Kidney (tissue), 14 donors: Measurements from ENCODE around the gene LRRC47. TPM values are rescaled to one million over a fixed set of nuclear protein-coding genes. Genes with fewer than 3 reads are reported as not detected.

Source experiments
- DNase-seq, 5 donors: peaks; one replicate each; pipeline ENCODE4 v3.0.0-alpha.2; 2013 to 2020
- FAIRE-seq: peaks from 2 replicates; lab custom pipeline; 2012; peaks lifted over from hg19 to GRCh38; lab: Jason Lieb, UNC
- H3K27ac ChIP-seq, 2 donors: one replicate each; pipeline ENCODE4 v1.7.0; 2013; ENCODE audit warnings: low read depth in 2 of 2, low read length in 2 of 2, inconsistent platforms in 1 of 2
- H3K27me3 ChIP-seq: one replicate; pipeline ENCODE4 v1.7.1; 2013; ENCODE audit warnings: low read length, inconsistent platforms; ENCODE audit not compliant: control insufficient read depth, insufficient read depth
- H3K36me3 ChIP-seq, 3 donors: one replicate each; pipeline versions ENCODE4 v1.7.0 to v1.7.1; 2013; ENCODE audit warnings: low read length in 3 of 3, control low read depth in 1 of 3, inconsistent platforms in 1 of 3; ENCODE audit not compliant: insufficient read depth in 3 of 3, control insufficient read depth in 2 of 3
- H3K4me1 ChIP-seq, 3 donors: one replicate each; pipeline versions ENCODE4 v1.7.0 to v1.7.1; 2013; ENCODE audit warnings: low read length in 3 of 3, inconsistent platforms in 1 of 3, low read depth in 1 of 3; ENCODE audit not compliant: control insufficient read depth in 2 of 3, insufficient read depth in 2 of 3
- H3K4me3 ChIP-seq, 3 donors: one replicate each; pipeline versions ENCODE4 v1.7.0 to v1.8.1; 2013; ENCODE audit warnings: low read length in 3 of 3, control low read depth in 1 of 3, inconsistent platforms in 1 of 3
- H3K9ac ChIP-seq, 3 donors: one replicate each; pipeline versions ENCODE4 v1.7.0 to v1.7.1; 2013; ENCODE audit warnings: low read length in 3 of 3, control low read depth in 1 of 3, inconsistent platforms in 1 of 3
- H3K9me3 ChIP-seq, 3 donors: one replicate each; pipeline versions ENCODE4 v1.7.0 to v1.7.1; 2013; ENCODE audit warnings: low read length in 3 of 3, control low read depth in 1 of 3, inconsistent platforms in 1 of 3; ENCODE audit not compliant: control insufficient read depth in 2 of 3, insufficient read depth in 1 of 3
- CTCF ChIP-seq: IDR thresholded peaks from 3 replicates; pipeline ENCODE4 v1.5.1; 2012; ENCODE audit warnings: mild to moderate bottlenecking, moderate library complexity, borderline replicate concordance; ENCODE audit not compliant: insufficient read depth; ENCODE audit errors: extremely low read depth
- intact Hi-C: fragments of 100-400 bp; cut with DNase I; formaldehyde crosslinking; loops from one replicate; pipeline ENCODE4 v1.11.1; 2022
- polyA plus RNA-seq: library from polyadenylated mRNA; stranded (reverse); fragments of 350-450 nt; fragmentation: Illumina TruSeq; extraction: RNeasy Lipid Tissue Mini Kit (QIAGEN cat#74804); gene quantifications from one replicate; pipeline ENCODE4 v1.2.3, GENCODE V29; 2014; ENCODE audit warnings: low read depth, low replicate concordance; ENCODE audit not compliant: insufficient read depth
- total RNA-seq: library from RNA; stranded (reverse); fragmentation: NEBNext Ultra II Directional; extraction: Animal tissue kit (Norgen Biotek cat#: 25700); gene quantifications from one replicate; pipeline ENCODE4 v1.2.1, GENCODE V29; 2021
- donor health status: control.
- donor health status: control.
- donor health status: control.
- donor health status: control.
- donor health status: control.
- donor health status: DM: yes; HTN: yes; CAD: no.
- donor health status: Normal renal cell carcinoma (clear cell type).

LRRC47 gene
- total and polyA plus RNA-seq, 2 donors from 2014 or later = 28.8 to 42.4 TPM

- Histone ChIP-seq H3K36me3 (peaks cover under 1 to 7% (median 1%) of the 10 kb centered on the region in 3 donors), H3K4me3 (no peak overlapping the region), H3K9ac (no peak overlapping the region), H3K4me1 (peaks cover 0 to 10% (median 0%) of the 10 kb centered on the region in 3 donors), H3K27ac (no peak overlapping the region), H3K9me3 (no peaks in the 10 kb centered on the region), H3K27me3 (no peaks in the 10 kb centered on the region)
- intact Hi-C loops = no loop called here
- DNase-seq (peak in 1 of 5 donors; percentile 30), FAIRE-seq (no peak)
- TF ChIP-seq CTCF = no peak
Measured at GRCh38 chr1:3745071-3745470, 51.2 kb downstream of the LRRC47 start.

- no peak for TF ChIP-seq CTCF
Measured at GRCh38 chr1:3744646-3745045, 51.7 kb downstream of the LRRC47 start.

GRCh38 chr1:3743826-3744225 is 52.5 kb downstream of the LRRC47 start:
- Histone ChIP-seq H3K9me3 (no peaks in the 10 kb centered on the region), H3K9ac (no peak overlapping the region), H3K27me3 (no peaks in the 10 kb centered on the region), H3K27ac (no peak overlapping the region), H3K4me1 (peaks cover 0 to 10% (median 0%) of the 10 kb centered on the region in 3 donors), H3K4me3 (no peak overlapping the region), H3K36me3 (peaks cover 4 to 13% (median 7%) of the 10 kb centered on the region in 3 donors)
- FAIRE-seq = no peak
- intact Hi-C loops = no loop called here
- TF ChIP-seq CTCF = no peak
- DNase-seq = no peak

More at GRCh38 chr1:3744646-3745045, 51.7 kb downstream of the LRRC47 start:
- intact Hi-C loops = no loop called here
- DNase-seq (peak in 2 of 5 donors; percentile 28 to 50), FAIRE-seq (no peak)
- no peaks in the 10 kb centered on the region for H3K9me3 ChIP-seq
- peaks cover 4 to 7% (median 5%) of the 10 kb centered on the region in 3 donors for H3K36me3 ChIP-seq
- H3K4me1 ChIP-seq = peaks cover 0 to 10% (median 0%) of the 10 kb centered on the region in 3 donors
- H3K4me3 ChIP-seq = no peak overlapping the region
- H3K27ac ChIP-seq = no peak overlapping the region
- no peaks in the 10 kb centered on the region for H3K27me3 ChIP-seq
- H3K9ac ChIP-seq = no peak overlapping the region

- intact Hi-C loops = no loop called here
- no peaks in the 10 kb centered on the region for H3K9me3 ChIP-seq
- DNase-seq = no peak
- no peak for FAIRE-seq
- no peaks in the 10 kb centered on the region for H3K27me3 ChIP-seq
- H3K36me3 ChIP-seq = peaks cover 4 to 16% (median 7%) of the 10 kb centered on the region in 3 donors
- H3K9ac ChIP-seq = no peak overlapping the region
- no peak for TF ChIP-seq CTCF
- no peak overlapping the region for H3K4me3 ChIP-seq
- peaks cover 0 to 10% (median 0%) of the 10 kb centered on the region in 3 donors for H3K4me1 ChIP-seq
- H3K27ac ChIP-seq = no peak overlapping the region
Measured at GRCh38 chr1:3743421-3743820, 52.9 kb downstream of the LRRC47 start.
